GM12878 (cell line): ENCODE results near the gene PLEKHN1. TPM values are rescaled to one million over a fixed set of nuclear protein-coding genes. Genes with fewer than 3 reads are reported as not detected.

Experiments used
- ATAC-seq: fragments of 200-7000 bp; cut with Tn5 transposase; 3 replicates; pipeline ENCODE4 v1.9.1; 2020; ENCODE audit warnings: mild to moderate bottlenecking, moderate library complexity
- BruUV-seq: library from RNA; stranded (reverse); fragments of 400-500 nt; replicated peaks from 2 replicates; lab custom pipeline; 2021; lab: Mats Ljungman, UMichigan
- CTCF ChIA-PET: fragments of 300-600 bp; sonication (Branson Sonifier 250); formaldehyde crosslinking; extraction: SDS; loops from one replicate; lab custom pipeline; 2021; ENCODE audit warnings: inconsistent platforms; lab: Yijun Ruan, JAX
- POLR2A ChIA-PET: fragments of 350-600 bp; formaldehyde crosslinking; extraction: SDS; loops from one replicate; lab custom pipeline; 2021; ENCODE audit warnings: inconsistent platforms; lab: Charles Lee
- RAD21 ChIA-PET: fragments of 300-600 bp; sonication (Branson Sonifier 250); formaldehyde crosslinking; loops from one replicate; lab custom pipeline; 2023; ENCODE audit warnings: antibody characterized with exemption; ENCODE audit not compliant: unreplicated experiment; lab: Charles Lee
- SMC1A ChIA-PET: fragments of 300-600 bp; sonication (Branson Sonifier 250); formaldehyde crosslinking; loops from one replicate; lab custom pipeline; 2023; ENCODE audit not compliant: unreplicated experiment, uncharacterized antibody; lab: Charles Lee
- DNase-seq: peaks from one replicate; pipeline ENCODE4 v3.0.0-alpha.2; 2011; ENCODE audit warnings: low read depth, low spot score
- FAIRE-seq: peaks from 3 replicates; lab custom pipeline; 2011; peaks lifted over from hg19 to GRCh38; lab: Jason Lieb, UNC
- H2AFZ ChIP-seq: 2 replicates; pipeline ENCODE4 v1.6.0; 2011; ENCODE audit warnings: low read depth, low read length, control low read depth; ENCODE audit not compliant: control insufficient read depth
- H3K27ac ChIP-seq: 2 replicates; pipeline ENCODE4 v1.5.1; 2011; ENCODE audit warnings: control low read depth; ENCODE audit not compliant: control insufficient read depth, insufficient read depth
- H3K27me3 ChIP-seq, 2 experiments: replicated peaks in 1 of 2; 2 replicates each; pipeline versions ENCODE4 v1.6.0 to v1.6.1; 2011; ENCODE audit warnings: low read length in 1 of 2; ENCODE audit not compliant: control insufficient read depth in 2 of 2, insufficient read depth in 2 of 2
- H3K36me3 ChIP-seq, 2 experiments: 2 replicates each; pipeline ENCODE4 v1.5.1; 2011; ENCODE audit warnings: low read length in 1 of 2; ENCODE audit not compliant: control insufficient read depth in 2 of 2, insufficient read depth in 2 of 2
- H3K4me1 ChIP-seq: 2 replicates; pipeline ENCODE4 v1.6.1; 2011; ENCODE audit warnings: mild to moderate bottlenecking, low read length, moderate library complexity, mixed read lengths; ENCODE audit not compliant: control insufficient read depth, insufficient read depth
- H3K4me2 ChIP-seq: 2 replicates; pipeline ENCODE4 v1.6.0; 2011; ENCODE audit warnings: control low read depth; ENCODE audit not compliant: control insufficient read depth, insufficient read depth
- H3K4me3 ChIP-seq: fragments of 200-600 bp; sonication (generic); 2 replicates; pipeline ENCODE4 v1.5.1; 2016
- H3K79me2 ChIP-seq: 2 replicates; pipeline ENCODE4 v1.6.0; 2011; ENCODE audit warnings: low read length; ENCODE audit not compliant: control insufficient read depth, insufficient read depth
- H3K9ac ChIP-seq: 2 replicates; pipeline ENCODE4 v1.8.0; 2011; ENCODE audit warnings: low read length, control low read depth, mixed read lengths; ENCODE audit not compliant: control insufficient read depth, insufficient read depth
- H3K9me3 ChIP-seq: replicated peaks from 3 replicates; pipeline ENCODE4 v1.5.1; 2011; ENCODE audit warnings: mild to moderate bottlenecking, low read length; ENCODE audit not compliant: control insufficient read depth, insufficient read depth
- H4K20me1 ChIP-seq: 2 replicates; pipeline ENCODE4 v1.6.0; 2011; ENCODE audit not compliant: control insufficient read depth, insufficient read depth
- BACH1 ChIP-seq: fragments of 450-650 bp; IDR thresholded peaks from 2 replicates; pipeline ENCODE4 v1.6.1; 2017; ENCODE audit warnings: mild to moderate bottlenecking, borderline replicate concordance
- BHLHE40 ChIP-seq, 2 experiments: fragments of 450-650 bp in 1 of 2; IDR thresholded peaks; 2 replicates each; pipeline ENCODE4 v1.6.1; 2011 to 2017; ENCODE audit warnings: low read depth in 2 of 2, borderline replicate concordance in 1 of 2, improper control_type of control experiment in 1 of 2, low read length in 1 of 2, mild to moderate bottlenecking in 1 of 2
- BMI1 ChIP-seq: fragments of 450-650 bp; IDR thresholded peaks from 2 replicates; pipeline ENCODE4 v1.6.1; 2016; ENCODE audit warnings: mild to moderate bottlenecking, moderate library complexity, borderline replicate concordance
- CEBPB ChIP-seq, 2 experiments: fragments of 150-350 bp in 1 of 2; IDR thresholded peaks; 2 replicates each; pipeline ENCODE4 v1.6.1; 2012 to 2014; ENCODE audit warnings: low read depth in 2 of 2, low read length in 2 of 2, borderline replicate concordance in 1 of 2, inconsistent platforms in 1 of 2
- CREM ChIP-seq: IDR thresholded peaks from 2 replicates; pipeline ENCODE4 v1.6.1; 2014; ENCODE audit warnings: antibody characterized with exemption, low read depth
- E4F1 ChIP-seq: fragments of 450-650 bp; IDR thresholded peaks from 2 replicates; pipeline ENCODE4 v1.6.1; 2018; ENCODE audit warnings: borderline replicate concordance, mild to moderate bottlenecking; ENCODE audit not compliant: partially characterized antibody
- MAX ChIP-seq: IDR thresholded peaks from 2 replicates; pipeline ENCODE4 v1.6.1; 2012; ENCODE audit warnings: low read depth, low read length, improper control_type of control experiment
- MEF2A ChIP-seq: IDR thresholded peaks from 2 replicates; pipeline ENCODE4 v1.6.1; 2011; ENCODE audit warnings: low read depth, mild to moderate bottlenecking, low read length, moderate library complexity; ENCODE audit not compliant: insufficient read depth
- NRF1 ChIP-seq: conservative IDR thresholded peaks from 2 replicates; pipeline ENCODE4 v1.6.1; 2011; ENCODE audit warnings: mild to moderate bottlenecking, low read depth, low read length, improper control_type of control experiment
- PKNOX1 ChIP-seq: fragments of 450-650 bp; IDR thresholded peaks from 2 replicates; pipeline ENCODE4 v1.6.1; 2016; ENCODE audit warnings: mild to moderate bottlenecking
- RUNX3 ChIP-seq: IDR thresholded peaks from 2 replicates; pipeline ENCODE4 v1.6.1; 2012; ENCODE audit warnings: low read length, inconsistent platforms
- SIN3A ChIP-seq: IDR thresholded peaks from 2 replicates; pipeline ENCODE4 v1.6.1; 2012; ENCODE audit warnings: low read depth, low read length, improper control_type of control experiment
- SMAD1 ChIP-seq: fragments of 450-650 bp; IDR thresholded peaks from 2 replicates; pipeline ENCODE4 v1.6.1; 2018; ENCODE audit warnings: mild to moderate bottlenecking, low read depth; ENCODE audit not compliant: partially characterized antibody
- SUZ12 ChIP-seq: fragments of 200-600 bp; sonication (generic); IDR thresholded peaks from one replicate; pipeline ENCODE4 v1.6.1; 2018; ENCODE audit warnings: antibody characterized with exemption, mild to moderate bottlenecking; ENCODE audit not compliant: unreplicated experiment
- TARDBP ChIP-seq: IDR thresholded peaks from 2 replicates; pipeline ENCODE4 v1.6.1; 2016; ENCODE audit warnings: borderline replicate concordance
- TBL1XR1 ChIP-seq: IDR thresholded peaks from 2 replicates; pipeline ENCODE4 v1.6.1; 2012; ENCODE audit warnings: low read depth, low read length, improper control_type of control experiment
- TCF7 ChIP-seq: IDR thresholded peaks from 2 replicates; pipeline ENCODE4 v1.6.1; 2014; ENCODE audit warnings: antibody characterized with exemption, borderline replicate concordance
- WGBS: methylation state at CpG from one replicate; pipeline ENCODE4 v1.1.6; 2016; ENCODE audit warnings: low lambda C conversion rate; ENCODE audit not compliant: insufficient replicate concordance, insufficient coverage; ENCODE audit errors: missing lambda C conversion rate; 5-methylcytosine and 5-hydroxymethylcytosine counted together
- in situ Hi-C: fragments of 300-500 bp; cut with MboI; formaldehyde crosslinking; loops from 9 replicates; pipeline ENCODE4 v1.14.3; 2018; ENCODE audit warnings: mixed read lengths
- intact Hi-C: fragments of 100-400 bp; cut with micrococcal nuclease; formaldehyde crosslinking; loops from one replicate; pipeline ENCODE4 v1.14.2; 2022; ENCODE audit not compliant: unreplicated experiment
- polyA plus RNA-seq, 11 experiments: library from polyadenylated mRNA; depleted of rRNA in 4 of 11; unstranded in 6 of 11; stranded (reverse) in 5 of 11; fragments of >200 nt; fragmentation: Nextera tagmentation in 4 of 11; fragmentation: Illumina TruSeq in 1 of 11; extraction: Ambion mirVana in 4 of 11; extraction: Trizol in 1 of 11; gene quantifications; 1 replicate in 1 of 11; 2 replicates in 10 of 11; pipeline versions ENCODE4 v1.2.1 to v1.2.3, GENCODE V29; 2011 to 2016; ENCODE audit warnings: inconsistent platforms in 2 of 11, missing spikeins in 2 of 11, low read depth in 1 of 11
- total RNA-seq, 4 experiments: library from RNA; depleted of rRNA in 3 of 4; stranded (reverse); fragments of >200 nt in 3 of 4; fragmentation: Illumina TruSeq in 1 of 4; extraction: Trizol in 1 of 4; gene quantifications; 2 replicates each; pipeline versions ENCODE4 v1.2.1 to v1.2.3, GENCODE V29; 2013 to 2021
- TF ChIP-seq, protein P1 (sequence below): IDR thresholded peaks from 2 replicates; pipeline ENCODE4 v1.6.1; 2011; ENCODE audit warnings: borderline replicate concordance, low read depth, mild to moderate bottlenecking, moderate library complexity, mixed read lengths, low read length; ENCODE audit not compliant: insufficient read depth; ENCODE audit errors: extremely low read length
- TF ChIP-seq, protein P2 (sequence below): fragments of 450-650 bp; IDR thresholded peaks from 2 replicates; pipeline ENCODE4 v1.6.1; 2014; ENCODE audit warnings: mild to moderate bottlenecking

Gene PLEKHN1
- total and polyA plus RNA-seq, 10 of the 15 experiments (the other 5 are each of a cell fraction or from before 2014, with no cell fraction given), result 0.04 to 0.26 (median 0.18) TPM; not detected in 6

- H3K9me3 ChIP-seq, result no peaks in the 10 kb centered on the region
- no peaks in the 10 kb centered on the region for H3K36me3 ChIP-seq
- H4K20me1 ChIP-seq, result no peaks in the 10 kb centered on the region
- no peak overlapping the region for H3K4me3 ChIP-seq
- ChIA-PET SMC1A (no interaction called here), POLR2A (interaction anchor here (0.6 kb wide), 1 partner anchor 55 kb away, joined by 5 read pairs; no protein-coding TSS in a partner anchor), RAD21 (no interaction called here)
- H3K4me2 ChIP-seq, result no peak overlapping the region
- BruUV-seq, result no TSS peak
- intact Hi-C loops (no loop called here), in situ Hi-C loops (loop anchor here (10.0 kb wide), 1 partner anchor 59 kb away; no protein-coding TSS in a partner anchor)
- H3K4me1 ChIP-seq, result no peaks in the 10 kb centered on the region
- no peak overlapping the region for H3K27ac ChIP-seq
- WGBS, result 39% methylated on average over 10 of the region's 10 CpGs
- DNase-seq, result no peak
- no peak for ATAC-seq
- H3K9ac ChIP-seq, result no peak overlapping the region
- no peak for FAIRE-seq
- peaks cover 0 to 3% of the 10 kb centered on the region in 2 experiments; a peak in 3 of 4 replicates for H3K27me3 ChIP-seq
- TF ChIP-seq, protein P1, sequence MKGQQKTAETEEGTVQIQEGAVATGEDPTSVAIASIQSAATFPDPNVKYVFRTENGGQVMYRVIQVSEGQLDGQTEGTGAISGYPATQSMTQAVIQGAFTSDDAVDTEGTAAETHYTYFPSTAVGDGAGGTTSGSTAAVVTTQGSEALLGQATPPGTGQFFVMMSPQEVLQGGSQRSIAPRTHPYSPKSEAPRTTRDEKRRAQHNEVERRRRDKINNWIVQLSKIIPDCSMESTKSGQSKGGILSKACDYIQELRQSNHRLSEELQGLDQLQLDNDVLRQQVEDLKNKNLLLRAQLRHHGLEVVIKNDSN, result no peak
- no peak for TF ChIP-seq PKNOX1
- no peak for TF ChIP-seq CEBPB (IDR thresholded peaks at IDR 0.05; ENCODE audit: borderline replicate concordance in 1 of 2, low read depth in 2 of 2, low read length in 2 of 2)
- TF ChIP-seq E4F1, result no peak
- no peak for TF ChIP-seq RUNX3
- no peak for TF ChIP-seq TCF7
- TF ChIP-seq BACH1, result no peak
- TF ChIP-seq MAX, result no peak
- no peak for TF ChIP-seq TARDBP
- TF ChIP-seq, protein P2, sequence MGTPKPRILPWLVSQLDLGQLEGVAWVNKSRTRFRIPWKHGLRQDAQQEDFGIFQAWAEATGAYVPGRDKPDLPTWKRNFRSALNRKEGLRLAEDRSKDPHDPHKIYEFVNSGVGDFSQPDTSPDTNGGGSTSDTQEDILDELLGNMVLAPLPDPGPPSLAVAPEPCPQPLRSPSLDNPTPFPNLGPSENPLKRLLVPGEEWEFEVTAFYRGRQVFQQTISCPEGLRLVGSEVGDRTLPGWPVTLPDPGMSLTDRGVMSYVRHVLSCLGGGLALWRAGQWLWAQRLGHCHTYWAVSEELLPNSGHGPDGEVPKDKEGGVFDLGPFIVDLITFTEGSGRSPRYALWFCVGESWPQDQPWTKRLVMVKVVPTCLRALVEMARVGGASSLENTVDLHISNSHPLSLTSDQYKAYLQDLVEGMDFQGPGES, result no peak
- no peak for TF ChIP-seq TBL1XR1
- TF ChIP-seq BHLHE40 (IDR thresholded peaks at IDR 0.05; ENCODE audit: borderline replicate concordance in 1 of 2, low read depth in 2 of 2, low read length in 1 of 2), result no peak
- TF ChIP-seq CREM, result no peak
- TF ChIP-seq MEF2A, result no peak
- no peak for TF ChIP-seq SUZ12
- no peak for TF ChIP-seq BMI1
- no peak for TF ChIP-seq SMAD1
- no peak for TF ChIP-seq NRF1
- TF ChIP-seq SIN3A, result no peak
- TF ChIP-seq, all 136 proteins: peak for 0
- no peaks in the 10 kb centered on the region for H3K79me2 ChIP-seq
- CTCF ChIA-PET, result no interaction called here
- no peak overlapping the region for H2AFZ ChIP-seq
Observed at GRCh38 chr1:933603-933940, 32.7 kb upstream of the PLEKHN1 start.
